Transverse colon (tissue), 3 donors: ENCODE data around the gene ASXL1.

Experiments
- CTCF ChIP-seq, 5 experiments: fragments of 200-600 bp in 3 of 5; fragments of 450-650 bp in 2 of 5; sonication (generic) in 3 of 5; IDR thresholded peaks; 1 replicate in 2 of 5; 2 replicates in 3 of 5; pipeline ENCODE4 v1.5.1; 2016 to 2017; ENCODE audit warnings: antibody characterized with exemption in 5 of 5, inconsistent platforms in 3 of 5, mild to moderate bottlenecking in 2 of 5, moderate library complexity in 1 of 5
- POLR2A ChIP-seq: fragments of 450-650 bp; IDR thresholded peaks from one replicate; pipeline ENCODE4 v1.6.1; 2016; ENCODE audit warnings: antibody characterized with exemption, mild to moderate bottlenecking, moderate library complexity

GRCh38 chr20:32439132-32439829 lies 81.2 kb downstream of the ASXL1 start:
- TF ChIP-seq CTCF (IDR thresholded peaks at IDR 0.05) (no peak), POLR2A (no peak)
